Measurements from ENCODE around the gene ANK3. TPM values are rescaled to one million over a fixed set of nuclear protein-coding genes. Genes with fewer than 3 reads are reported as not detected.
"Not testable (repeated sequence)": the region's sequence is repeated elsewhere in the genome, so short reads cannot be mapped to it uniquely, and the experiment has no call there.

The ANK3 gene
- total RNA-seq, 6 experiments from 2014 or later = 7.8 to 25.7 (median 16.6) TPM

DNA sequence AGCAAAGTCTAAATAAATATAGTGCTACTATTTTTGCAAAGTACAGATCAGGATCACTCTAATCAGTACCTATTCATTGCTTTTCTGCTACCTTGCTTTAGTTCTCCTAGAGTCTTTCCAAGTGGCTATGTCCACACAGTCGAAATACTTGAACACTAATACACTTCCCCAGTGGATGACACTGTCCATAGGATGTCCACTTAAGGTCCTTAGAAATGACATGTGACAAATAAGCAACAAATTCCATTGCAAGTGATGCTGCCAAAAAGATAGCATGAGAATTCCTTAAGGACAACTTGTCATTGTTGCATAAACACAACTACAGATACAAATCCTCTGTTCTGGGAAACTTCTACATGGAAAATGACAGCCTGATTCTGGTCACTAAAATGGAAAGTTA is 93.6 kb downstream of the ANK3 start:
- WGBS (ENCODE audit: insufficient coverage, low coverage, low lambda C conversion rate, missing lambda C conversion rate) = 82% methylated on average over 1 of the region's 1 CpG
- H3K4me3 ChIP-seq = no peak overlapping the region
- TF ChIP-seq, protein P1, sequence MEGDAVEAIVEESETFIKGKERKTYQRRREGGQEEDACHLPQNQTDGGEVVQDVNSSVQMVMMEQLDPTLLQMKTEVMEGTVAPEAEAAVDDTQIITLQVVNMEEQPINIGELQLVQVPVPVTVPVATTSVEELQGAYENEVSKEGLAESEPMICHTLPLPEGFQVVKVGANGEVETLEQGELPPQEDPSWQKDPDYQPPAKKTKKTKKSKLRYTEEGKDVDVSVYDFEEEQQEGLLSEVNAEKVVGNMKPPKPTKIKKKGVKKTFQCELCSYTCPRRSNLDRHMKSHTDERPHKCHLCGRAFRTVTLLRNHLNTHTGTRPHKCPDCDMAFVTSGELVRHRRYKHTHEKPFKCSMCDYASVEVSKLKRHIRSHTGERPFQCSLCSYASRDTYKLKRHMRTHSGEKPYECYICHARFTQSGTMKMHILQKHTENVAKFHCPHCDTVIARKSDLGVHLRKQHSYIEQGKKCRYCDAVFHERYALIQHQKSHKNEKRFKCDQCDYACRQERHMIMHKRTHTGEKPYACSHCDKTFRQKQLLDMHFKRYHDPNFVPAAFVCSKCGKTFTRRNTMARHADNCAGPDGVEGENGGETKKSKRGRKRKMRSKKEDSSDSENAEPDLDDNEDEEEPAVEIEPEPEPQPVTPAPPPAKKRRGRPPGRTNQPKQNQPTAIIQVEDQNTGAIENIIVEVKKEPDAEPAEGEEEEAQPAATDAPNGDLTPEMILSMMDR (IDR thresholded peaks at IDR 0.05) = no peak
- no peak for TF ChIP-seq POLR2A (IDR thresholded peaks at IDR 0.05)

DNA sequence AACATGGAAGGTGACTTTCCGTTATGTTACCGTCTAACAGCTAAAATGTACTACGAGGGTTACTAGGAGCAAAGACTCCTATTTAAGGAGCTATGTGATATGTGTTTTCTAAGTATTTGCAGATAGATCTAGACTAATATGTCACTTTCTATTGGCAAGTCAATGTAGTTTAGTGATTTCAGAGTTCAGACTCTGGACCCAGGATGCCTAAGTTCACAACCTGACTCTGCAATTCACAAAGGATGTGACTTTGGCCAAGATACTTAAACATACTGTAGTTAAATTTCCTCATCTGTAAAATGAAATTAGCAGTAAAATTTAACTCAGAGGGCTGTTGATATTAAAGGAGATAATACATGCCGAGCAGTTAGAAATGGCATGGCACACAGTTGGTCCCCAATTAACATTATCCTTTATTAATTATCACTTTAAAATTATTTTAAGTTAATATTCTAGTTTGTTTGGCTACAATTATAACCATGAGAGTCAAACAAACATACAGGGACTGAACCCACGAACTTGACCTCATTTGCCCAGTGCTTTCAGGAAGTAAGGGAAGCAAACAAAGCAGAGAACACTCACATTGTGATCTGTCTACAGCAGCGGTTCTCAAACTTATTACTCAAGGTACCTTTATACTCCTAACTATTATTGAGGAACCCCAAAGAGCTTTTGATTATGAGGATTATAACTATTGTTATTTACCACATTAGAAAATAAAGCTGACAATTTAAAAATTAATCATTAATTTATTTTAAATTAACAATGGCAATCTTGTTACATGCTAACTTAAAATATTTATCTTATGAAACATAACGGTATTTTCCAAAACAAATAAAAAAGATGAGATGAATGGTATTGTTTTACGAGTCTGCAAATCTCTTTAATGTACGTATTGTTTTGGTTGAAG is 94.4 kb downstream of the ANK3 start:
- Histone ChIP-seq H3K27ac (no peak overlapping the region), H3K27me3 (no peaks in the 10 kb centered on the region), H3K9me3 (no peaks in the 10 kb centered on the region), H3K4me3 (no peak overlapping the region), H3K36me3 (no peaks in the 10 kb centered on the region), H3K4me1 (peaks cover 0 to 5% (median 0%) of the 10 kb centered on the region in 4 donors)
- DNase-seq (no peak), ATAC-seq (peak; percentile 37 to 90 (median 66))
- intact Hi-C loops (cut with DNase I) = no loop called here
- TF ChIP-seq, protein P1 (IDR thresholded peaks at IDR 0.05) = no peak
- no peak for TF ChIP-seq POLR2A (IDR thresholded peaks at IDR 0.05)
- WGBS (ENCODE audit: insufficient coverage, low coverage, low lambda C conversion rate, missing lambda C conversion rate) = 68% methylated on average over 9 of the region's 9 CpGs

More for the DNA sequence above, 93.6 kb downstream of the ANK3 start:
- DNase-seq (no peak), ATAC-seq (no peak)
- Histone ChIP-seq H3K36me3 (no peaks in the 10 kb centered on the region), H3K9me3 (no peaks in the 10 kb centered on the region), H3K27ac (no peak overlapping the region), H3K27me3 (no peaks in the 10 kb centered on the region), H3K4me1 (peaks cover 0 to 5% (median 0%) of the 10 kb centered on the region in 4 donors)
- intact Hi-C loops (cut with DNase I) = no loop called here

DNA sequence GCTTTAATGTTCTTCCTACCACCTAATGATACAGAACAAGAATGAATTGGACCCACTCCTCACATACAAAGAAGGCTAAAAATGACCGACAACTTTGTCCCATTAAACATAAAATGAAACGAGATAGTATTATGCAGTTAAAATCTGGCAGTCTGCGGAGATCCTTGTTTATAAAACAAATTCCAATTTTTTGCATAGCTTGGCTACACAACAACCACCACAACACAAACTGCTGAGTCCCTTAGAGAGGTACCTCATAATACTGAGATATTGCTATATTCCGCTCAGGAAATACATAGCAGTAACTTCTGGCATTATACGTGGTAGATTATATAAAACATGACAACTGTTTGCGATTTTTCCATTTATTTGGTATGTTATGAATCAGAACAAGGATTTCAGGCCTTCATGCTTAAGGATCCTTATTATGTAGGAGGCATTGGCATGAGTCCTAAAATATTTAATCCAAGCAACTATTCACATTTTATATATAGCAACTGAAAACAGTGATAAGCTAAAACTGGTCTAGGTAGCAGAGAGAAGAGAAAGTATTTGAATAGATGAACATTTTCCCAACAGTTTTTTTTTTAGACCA is 96.0 kb downstream of the ANK3 start:
- peaks cover 0 to 5% (median 0%) of the 10 kb centered on the region in 4 donors for H3K4me1 ChIP-seq
- intact Hi-C loops (cut with DNase I) = no loop called here
- no peak overlapping the region for H3K4me3 ChIP-seq
- 67% methylated on average over 6 of the region's 6 CpGs for WGBS (ENCODE audit: insufficient coverage, low coverage, low lambda C conversion rate, missing lambda C conversion rate)
- H3K27me3 ChIP-seq = no peaks in the 10 kb centered on the region
- peak overlapping the region in 2 of 3 donors; percentile 12 to 21 for H3K27ac ChIP-seq
- no peaks in the 10 kb centered on the region for H3K36me3 ChIP-seq
- DNase-seq (no peak), ATAC-seq (no peak)
- no peaks in the 10 kb centered on the region for H3K9me3 ChIP-seq
- TF ChIP-seq, protein P1 (IDR thresholded peaks at IDR 0.05) = no peak
- no peak for TF ChIP-seq POLR2A (IDR thresholded peaks at IDR 0.05)

DNA sequence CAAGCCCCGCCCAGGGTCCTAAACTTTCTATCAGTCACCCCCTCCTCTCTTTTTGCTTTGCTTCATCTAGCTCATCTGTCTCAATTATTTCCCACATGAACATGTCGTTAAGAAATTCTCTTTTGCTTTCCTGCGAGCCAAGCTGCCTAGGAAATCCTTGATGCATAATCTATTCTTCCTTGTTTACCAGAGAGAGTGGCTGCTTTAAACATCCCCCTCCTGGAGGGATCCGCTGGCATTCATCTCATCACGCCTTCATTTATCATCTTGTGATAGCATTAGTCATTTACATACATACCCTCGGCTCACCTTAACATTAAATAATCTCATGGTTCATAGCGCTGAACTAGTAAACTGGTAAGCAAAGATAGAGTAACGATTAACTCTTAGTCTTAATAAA is 96.7 kb downstream of the ANK3 start:
- Histone ChIP-seq H3K36me3 (no peaks in the 10 kb centered on the region), H3K9me3 (no peaks in the 10 kb centered on the region), H3K27ac (peak overlapping the region in 2 of 3 donors; percentile 12 to 21), H3K27me3 (no peaks in the 10 kb centered on the region), H3K4me1 (peaks cover 0 to 5% (median 0%) of the 10 kb centered on the region in 4 donors), H3K4me3 (no peak overlapping the region)
- intact Hi-C loops (cut with DNase I) = no loop called here
- TF ChIP-seq POLR2A (IDR thresholded peaks at IDR 0.05) = no peak
- TF ChIP-seq, protein P1 (IDR thresholded peaks at IDR 0.05) = no peak
- ATAC-seq (no peak), DNase-seq (no peak)
- WGBS (ENCODE audit: insufficient coverage, low coverage, low lambda C conversion rate, missing lambda C conversion rate) = 69% methylated on average over 8 of the region's 8 CpGs

DNA sequence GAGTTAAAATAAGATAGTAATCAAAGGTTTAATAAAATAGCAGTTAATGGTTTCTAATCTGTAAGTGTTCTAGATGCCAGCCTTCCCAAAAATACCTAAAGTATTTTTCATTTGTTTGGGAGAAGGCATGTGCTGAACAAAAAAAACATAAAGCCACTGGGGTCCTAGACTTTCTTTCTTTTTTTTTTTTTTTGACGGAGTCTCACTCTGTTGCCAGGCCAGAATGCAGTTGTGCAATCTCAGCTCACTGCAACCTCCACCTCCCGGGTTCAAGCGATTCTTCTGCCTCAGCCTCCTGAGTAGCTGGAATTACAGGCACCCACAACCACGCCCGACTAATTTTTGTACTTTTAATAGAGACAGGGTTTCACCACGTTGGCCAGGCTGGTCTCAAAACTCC is 97.1 kb downstream of the ANK3 start:
- H3K27me3 ChIP-seq; H3K4me1 ChIP-seq; H3K36me3 ChIP-seq; intact Hi-C loops (cut with DNase I); H3K4me3 ChIP-seq; DNase-seq; H3K9me3 ChIP-seq; ATAC-seq: not testable (repeated sequence)
- WGBS (ENCODE audit: insufficient coverage, low coverage, low lambda C conversion rate, missing lambda C conversion rate) = 65% methylated on average over 6 of the region's 6 CpGs
- H3K27ac ChIP-seq = peak overlapping the region in 2 of 3 donors; percentile 12 to 21
